RWPE2 (cell line): ENCODE results near the gene UBASH3B.
A peak's percentile ranks its signal among the peaks of the same experiment; 100 is the strongest.

ENCODE experiments used
- ATAC-seq: fragments of 200-7000 bp; cut with Tn5 transposase; 3 replicates; pipeline ENCODE4 v1.9.1; 2021; ENCODE audit warnings: low read depth
- DNase-seq: peaks from one replicate; pipeline ENCODE4 v3.0.0-alpha.2; 2020; ENCODE audit warnings: low spot score
- H3K27ac ChIP-seq: fragments of 450-650 bp; 2 replicates; pipeline ENCODE4 v1.5.1; 2017; ENCODE audit warnings: mild to moderate bottlenecking; ENCODE audit not compliant: poor library complexity, severe bottlenecking
- H3K27me3 ChIP-seq: fragments of 250-450 bp; sonication (Bioruptor Pico); 2 replicates; pipeline ENCODE4 v1.5.1; 2021; ENCODE audit warnings: mild to moderate bottlenecking, moderate library complexity; ENCODE audit not compliant: insufficient read depth, poor library complexity, severe bottlenecking
- H3K36me3 ChIP-seq: fragments of 250-450 bp; sonication (Bioruptor Pico); 2 replicates; pipeline ENCODE4 v1.5.1; 2020; ENCODE audit warnings: low read depth, mild to moderate bottlenecking, moderate library complexity
- H3K4me1 ChIP-seq: fragments of 250-450 bp; sonication (Bioruptor Pico); 2 replicates; pipeline ENCODE4 v1.5.1; 2021; ENCODE audit warnings: mild to moderate bottlenecking, moderate library complexity; ENCODE audit not compliant: insufficient read depth, poor library complexity, severe bottlenecking
- H3K4me3 ChIP-seq: fragments of 250-450 bp; sonication (Bioruptor Pico); 2 replicates; pipeline ENCODE4 v1.5.1; 2021; ENCODE audit warnings: mild to moderate bottlenecking, moderate library complexity; ENCODE audit not compliant: severe bottlenecking
- H3K9me3 ChIP-seq: fragments of 250-450 bp; sonication (Bioruptor Pico); 2 replicates; pipeline ENCODE4 v1.5.1; 2021; ENCODE audit warnings: mild to moderate bottlenecking, moderate library complexity; ENCODE audit not compliant: severe bottlenecking
- CTCF ChIP-seq: fragments of 450-650 bp; IDR thresholded peaks from one replicate; pipeline ENCODE4 v1.5.1; 2017; ENCODE audit warnings: mild to moderate bottlenecking, moderate library complexity; ENCODE audit not compliant: poor library complexity, severe bottlenecking

UBASH3B gene

GRCh38 chr11:122721201-122721963 is 65.9 kb downstream of the UBASH3B start:
- H3K27ac ChIP-seq, result peak overlapping the region; percentile 26
- no peak for DNase-seq
- no peaks in the 10 kb centered on the region for H3K27me3 ChIP-seq
- TF ChIP-seq CTCF, result no peak
- peaks cover 13% of the 10 kb centered on the region for H3K4me1 ChIP-seq
- no peak for ATAC-seq
- H3K9me3 ChIP-seq, result no peaks in the 10 kb centered on the region
- no peak overlapping the region for H3K4me3 ChIP-seq
- no peaks in the 10 kb centered on the region for H3K36me3 ChIP-seq

- Histone ChIP-seq H3K4me1 (peaks cover 13% of the 10 kb centered on the region), H3K36me3 (no peaks in the 10 kb centered on the region), H3K27ac (peak overlapping the region; percentile 26), H3K27me3 (no peaks in the 10 kb centered on the region), H3K9me3 (no peaks in the 10 kb centered on the region), H3K4me3 (no peak overlapping the region)
- DNase-seq (no peak), ATAC-seq (peak; percentile 88)
- no peak for TF ChIP-seq CTCF
Measured at GRCh38 chr11:122721964-122722266, 66.4 kb downstream of the UBASH3B start.

GRCh38 chr11:122723106-122723505 is 67.6 kb downstream of the UBASH3B start:
- no peak for TF ChIP-seq CTCF
- no peak overlapping the region for H3K27ac ChIP-seq
- ATAC-seq (no peak), DNase-seq (no peak)
- H3K36me3 ChIP-seq, result no peaks in the 10 kb centered on the region
- no peak overlapping the region for H3K4me3 ChIP-seq
- H3K27me3 ChIP-seq, result no peaks in the 10 kb centered on the region
- no peaks in the 10 kb centered on the region for H3K9me3 ChIP-seq
- H3K4me1 ChIP-seq, result peaks cover 13% of the 10 kb centered on the region

GRCh38 chr11:122723576-122723975 is 68.1 kb downstream of the UBASH3B start:
- H3K4me3 ChIP-seq, result no peak overlapping the region
- H3K36me3 ChIP-seq, result no peaks in the 10 kb centered on the region
- no peak for TF ChIP-seq CTCF
- H3K9me3 ChIP-seq, result no peaks in the 10 kb centered on the region
- H3K4me1 ChIP-seq, result peaks cover 13% of the 10 kb centered on the region
- ATAC-seq (no peak), DNase-seq (no peak)
- no peaks in the 10 kb centered on the region for H3K27me3 ChIP-seq
- H3K27ac ChIP-seq, result no peak overlapping the region

GRCh38 chr11:122724520-122724919 is 69.0 kb downstream of the UBASH3B start:
- Histone ChIP-seq H3K27me3 (no peaks in the 10 kb centered on the region), H3K27ac (no peak overlapping the region), H3K4me3 (no peak overlapping the region), H3K4me1 (peaks cover 13% of the 10 kb centered on the region), H3K36me3 (no peaks in the 10 kb centered on the region), H3K9me3 (no peaks in the 10 kb centered on the region)
- no peak for TF ChIP-seq CTCF
- DNase-seq, result no peak
- ATAC-seq, result no peak
